GM12864 (cell line): ENCODE results near the gene MYL5.

Source experiments
- DNase-seq: peaks from one replicate; pipeline ENCODE4 v3.0.0-alpha.2; 2011; ENCODE audit warnings: low read depth
- H3K4me3 ChIP-seq: 2 replicates; pipeline ENCODE4 v1.5.1; 2011; ENCODE audit warnings: mild to moderate bottlenecking, low read depth, low read length, control low read depth
- TF ChIP-seq, protein P1 (sequence below): IDR thresholded peaks from 2 replicates; pipeline ENCODE4 v1.5.1; 2011; ENCODE audit warnings: low read depth, mild to moderate bottlenecking, moderate library complexity, low read length, control low read depth, inconsistent platforms; ENCODE audit errors: missing control alignments

Gene MYL5

DNA sequence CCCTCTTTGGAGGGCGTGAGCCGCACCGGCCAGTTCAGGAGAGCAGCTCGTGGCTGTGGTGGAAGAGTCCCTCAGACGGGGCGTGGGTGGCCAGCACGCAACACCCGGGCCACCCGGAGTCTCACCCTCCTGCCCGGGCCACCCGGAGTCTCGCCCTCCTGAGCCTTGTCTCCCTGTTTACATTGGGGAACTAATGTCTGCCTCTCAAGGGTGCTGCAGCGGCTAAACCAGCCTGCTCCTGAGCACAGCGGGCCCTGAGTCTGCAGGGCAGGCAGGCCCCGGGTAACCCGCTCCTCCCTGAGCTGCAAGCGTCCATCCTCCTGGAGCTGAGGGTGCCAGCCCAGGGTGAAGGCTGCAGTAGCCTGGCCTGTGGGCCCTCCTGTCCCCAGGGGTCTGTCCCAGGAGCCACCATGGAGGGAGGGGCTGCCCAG lies 46.0 kb upstream of the MYL5 start:
- H3K4me3 ChIP-seq: no peak overlapping the region
- TF ChIP-seq, protein P1, sequence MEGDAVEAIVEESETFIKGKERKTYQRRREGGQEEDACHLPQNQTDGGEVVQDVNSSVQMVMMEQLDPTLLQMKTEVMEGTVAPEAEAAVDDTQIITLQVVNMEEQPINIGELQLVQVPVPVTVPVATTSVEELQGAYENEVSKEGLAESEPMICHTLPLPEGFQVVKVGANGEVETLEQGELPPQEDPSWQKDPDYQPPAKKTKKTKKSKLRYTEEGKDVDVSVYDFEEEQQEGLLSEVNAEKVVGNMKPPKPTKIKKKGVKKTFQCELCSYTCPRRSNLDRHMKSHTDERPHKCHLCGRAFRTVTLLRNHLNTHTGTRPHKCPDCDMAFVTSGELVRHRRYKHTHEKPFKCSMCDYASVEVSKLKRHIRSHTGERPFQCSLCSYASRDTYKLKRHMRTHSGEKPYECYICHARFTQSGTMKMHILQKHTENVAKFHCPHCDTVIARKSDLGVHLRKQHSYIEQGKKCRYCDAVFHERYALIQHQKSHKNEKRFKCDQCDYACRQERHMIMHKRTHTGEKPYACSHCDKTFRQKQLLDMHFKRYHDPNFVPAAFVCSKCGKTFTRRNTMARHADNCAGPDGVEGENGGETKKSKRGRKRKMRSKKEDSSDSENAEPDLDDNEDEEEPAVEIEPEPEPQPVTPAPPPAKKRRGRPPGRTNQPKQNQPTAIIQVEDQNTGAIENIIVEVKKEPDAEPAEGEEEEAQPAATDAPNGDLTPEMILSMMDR: no peak
- no peak for DNase-seq

DNA sequence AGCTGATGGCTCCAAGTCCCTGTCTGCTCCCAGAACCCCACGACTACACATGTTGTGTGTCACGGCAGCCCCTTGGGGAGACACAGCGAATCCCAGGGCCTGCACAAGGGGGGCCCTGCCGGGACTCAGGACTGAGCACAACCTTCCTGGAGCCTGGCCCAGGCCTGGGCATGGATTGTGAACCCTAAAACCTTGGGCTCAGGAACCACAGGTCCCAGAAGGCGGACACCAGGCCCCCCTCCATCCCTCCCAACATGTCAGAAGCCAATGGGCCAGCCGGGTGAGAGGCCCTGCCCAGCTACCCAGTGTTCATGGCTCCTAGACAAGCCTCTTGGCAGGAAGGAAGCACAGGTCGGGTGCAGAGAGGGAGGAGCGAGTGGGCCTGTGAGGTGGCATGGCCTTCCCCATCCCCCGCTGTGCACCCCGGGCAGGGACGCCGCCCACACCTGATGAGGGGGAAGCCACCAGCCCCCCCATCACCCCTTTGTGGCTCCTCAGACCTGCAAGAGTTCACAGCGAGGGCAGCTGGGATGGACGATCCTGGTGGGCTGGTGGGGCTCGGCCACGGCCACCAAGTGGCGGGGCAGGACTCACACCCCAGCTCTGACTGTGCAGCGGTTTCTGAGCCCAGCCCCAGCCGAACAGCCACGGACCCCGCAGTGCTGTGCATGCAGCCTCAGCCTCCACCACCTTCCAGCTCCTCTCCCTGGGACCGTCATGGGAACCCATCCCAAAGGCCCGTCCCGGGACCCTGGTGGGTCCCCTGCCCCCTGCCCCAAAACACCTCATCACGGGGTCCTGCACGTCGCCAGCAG lies 45.3 kb upstream of the MYL5 start:
- TF ChIP-seq, protein P1: no peak
- no peak for DNase-seq
- no peak overlapping the region for H3K4me3 ChIP-seq

- no peak for DNase-seq
- no peak overlapping the region for H3K4me3 ChIP-seq
- TF ChIP-seq, protein P1: no peak
These were observed 44.8 kb upstream of the MYL5 start for GRCh38 chr4:629636-629914.

- no peak overlapping the region for H3K4me3 ChIP-seq
- TF ChIP-seq, protein P1: no peak
- DNase-seq: no peak
These were observed 44.3 kb upstream of the MYL5 start for GRCh38 chr4:629915-630641.

- no peak for DNase-seq
- no peak overlapping the region for H3K4me3 ChIP-seq
- TF ChIP-seq, protein P1: no peak
These were observed 43.7 kb upstream of the MYL5 start for GRCh38 chr4:630656-631055.

GRCh38 chr4:632196-632790 lies 42.0 kb upstream of the MYL5 start:
- no peak for DNase-seq
- TF ChIP-seq, protein P1: no peak
- no peak overlapping the region for H3K4me3 ChIP-seq
